A549 (cell line): ENCODE measurements around the gene ZNF672. TPM values are rescaled to one million over a fixed set of nuclear protein-coding genes. Genes with fewer than 3 reads are reported as not detected.

Experiments used
- ATAC-seq, 2 experiments: fragments of 200-7000 bp in 1 of 2; fragments of >200 bp in 1 of 2; cut with Nextera tagmentation in 1 of 2; cut with Tn5 transposase in 1 of 2; 3 replicates each; pipeline versions ENCODE4 v1.8.0 to v1.9.1; 2018 to 2020; ENCODE audit warnings: mild to moderate bottlenecking in 1 of 2, moderate library complexity in 1 of 2
- CTCF ChIA-PET: fragments of 300-600 bp; sonication (Branson Sonifier 250); formaldehyde crosslinking; extraction: SDS; loops from one replicate; lab custom pipeline; 2021; ENCODE audit warnings: antibody characterized with exemption, inconsistent platforms; lab: Yijun Ruan, JAX
- POLR2A ChIA-PET: fragments of 350-600 bp; formaldehyde crosslinking; extraction: SDS; loops from one replicate; lab custom pipeline; 2021; ENCODE audit warnings: antibody characterized with exemption, inconsistent platforms; lab: Yijun Ruan, JAX
- DNase-seq, 2 experiments: peaks; one replicate each; pipeline versions ENCODE4 v3.0.0 to v3.0.0-alpha.2; 2011 to 2016; ENCODE audit warnings: low read depth in 1 of 2, low spot score in 1 of 2
- FAIRE-seq: peaks from 2 replicates; lab custom pipeline; 2011; peaks lifted over from hg19 to GRCh38; lab: Jason Lieb, UNC
- H3K27ac ChIP-seq, 2 experiments: fragments of >200 bp; sonication (Bioruptor Twin); formaldehyde crosslinking; 3 replicates each; pipeline ENCODE4 v1.5.1; 2016 to 2017
- H3K4me1 ChIP-seq: fragments of >200 bp; sonication (Bioruptor Twin); formaldehyde crosslinking; 3 replicates; pipeline ENCODE4 v1.6.1; 2016
- H3K4me2 ChIP-seq: fragments of >200 bp; sonication (Bioruptor Twin); formaldehyde crosslinking; 3 replicates; pipeline ENCODE4 v1.6.1; 2016
- H3K4me3 ChIP-seq: fragments of >200 bp; sonication (Bioruptor Twin); formaldehyde crosslinking; 3 replicates; pipeline ENCODE4 v1.5.1; 2016
- H3K9me3 ChIP-seq: fragments of >200 bp; sonication (Bioruptor Twin); formaldehyde crosslinking; 3 replicates; pipeline ENCODE4 v1.6.1; 2016
- BHLHE40 ChIP-seq: IDR thresholded peaks from 2 replicates; pipeline ENCODE4 v1.6.1; 2012; ENCODE audit warnings: low read depth, low read length, inconsistent platforms
- CBX8 ChIP-seq: fragments of 200-600 bp; sonication (generic); IDR thresholded peaks from 2 replicates; pipeline ENCODE4 v1.6.1; 2016
- CHD4 ChIP-seq: fragments of 200-600 bp; sonication (generic); IDR thresholded peaks from 2 replicates; pipeline ENCODE4 v1.6.1; 2016; ENCODE audit warnings: antibody characterized with exemption, mild to moderate bottlenecking, borderline replicate concordance
- EHMT2 ChIP-seq: fragments of 200-600 bp; sonication (generic); IDR thresholded peaks from 2 replicates; pipeline ENCODE4 v1.6.1; 2016; ENCODE audit warnings: antibody characterized with exemption, low read depth, mild to moderate bottlenecking, moderate library complexity
- HDAC2 ChIP-seq: fragments of 200-600 bp; sonication (generic); IDR thresholded peaks from 2 replicates; pipeline ENCODE4 v1.6.1; 2016
- HES2 ChIP-seq: fragments of >200 bp; sonication (Bioruptor Twin); formaldehyde crosslinking; IDR thresholded peaks from 2 replicates; pipeline ENCODE4 v1.6.1; 2016
- HEYL ChIP-seq: fragments of 250-450 bp; sonication (Bioruptor Pico); IDR thresholded peaks from 2 replicates; pipeline ENCODE4 v1.8.0; 2021; ENCODE audit warnings: mild to moderate bottlenecking, moderate library complexity
- HMGXB4 ChIP-seq: fragments of 250-450 bp; sonication (Bioruptor Pico); IDR thresholded peaks from 2 replicates; pipeline ENCODE4 v1.5.0; 2021; ENCODE audit warnings: mild to moderate bottlenecking, moderate library complexity, borderline replicate concordance
- HOXA7 ChIP-seq: fragments of 250-450 bp; sonication (Bioruptor Pico); IDR thresholded peaks from 2 replicates; pipeline ENCODE4 v1.5.0; 2020; ENCODE audit warnings: mild to moderate bottlenecking, moderate library complexity
- HOXB5 ChIP-seq: fragments of 250-450 bp; sonication (Bioruptor Pico); IDR thresholded peaks from 2 replicates; pipeline ENCODE4 v1.5.0; 2020; ENCODE audit warnings: mild to moderate bottlenecking, moderate library complexity
- KDM1A ChIP-seq: fragments of 200-600 bp; sonication (generic); IDR thresholded peaks from 2 replicates; pipeline ENCODE4 v1.6.1; 2016; ENCODE audit warnings: low read depth, mild to moderate bottlenecking
- RARB ChIP-seq: fragments of 250-450 bp; sonication (Bioruptor Pico); IDR thresholded peaks from 2 replicates; pipeline ENCODE4 v1.8.0; 2021; ENCODE audit warnings: mild to moderate bottlenecking, moderate library complexity
- RCOR1 ChIP-seq: fragments of 150-350 bp; IDR thresholded peaks from 2 replicates; pipeline ENCODE4 v1.6.1; 2014; ENCODE audit warnings: antibody characterized with exemption, low read length, low read depth
- RFX5 ChIP-seq: fragments of 450-650 bp; IDR thresholded peaks from 2 replicates; pipeline ENCODE4 v1.7.1; 2014; ENCODE audit warnings: antibody characterized with exemption, mild to moderate bottlenecking, moderate library complexity
- RNF2 ChIP-seq: fragments of 200-600 bp; sonication (generic); IDR thresholded peaks from 2 replicates; pipeline ENCODE4 v1.6.1; 2016; ENCODE audit warnings: low read depth, mild to moderate bottlenecking, antibody characterized with exemption, moderate library complexity, borderline replicate concordance
- ZSCAN20 ChIP-seq: fragments of 250-450 bp; sonication (Bioruptor Pico); IDR thresholded peaks from 2 replicates; pipeline ENCODE4 v1.8.0; 2022; ENCODE audit warnings: mild to moderate bottlenecking, moderate library complexity
- WGBS: methylation state at CpG from one replicate; pipeline ENCODE4 v1.1.6; 2017; ENCODE audit errors: missing lambda C conversion rate; 5-methylcytosine and 5-hydroxymethylcytosine counted together
- polyA plus RNA-seq, 4 experiments: library from polyadenylated mRNA; depleted of rRNA in 3 of 4; stranded (reverse); fragments of >200 nt; fragmentation: RNase III in 1 of 4; extraction: RNeasy Plus Mini Kit Qiagen cat#74134 plus additional on column Dnase treatment in 1 of 4; gene quantifications; 2 replicates in 3 of 4; 3 replicates in 1 of 4; pipeline ENCODE4 v1.2.3, GENCODE V29; 2011 to 2017
- TF ChIP-seq, protein P1 (sequence below): fragments of 150-350 bp; IDR thresholded peaks from 2 replicates; pipeline ENCODE4 v1.6.1; 2014; ENCODE audit warnings: low read depth, mild to moderate bottlenecking, low read length
- TF ChIP-seq, protein P2 (sequence below): IDR thresholded peaks from 2 replicates; pipeline ENCODE4 v1.6.1; 2012
- TF ChIP-seq, protein P3 (sequence below): fragments of 200-600 bp; sonication (generic); IDR thresholded peaks from 2 replicates; pipeline ENCODE4 v1.6.1; 2016; ENCODE audit warnings: antibody characterized with exemption, mild to moderate bottlenecking, moderate library complexity
- TF ChIP-seq, protein P4 (sequence below): IDR thresholded peaks from 2 replicates; pipeline ENCODE4 v1.6.1; 2012

The ZNF672 gene
- polyA plus RNA-seq, 2 of the 4 experiments (the other 2 are of a cell fraction), result 18.9 to 20.6 TPM

DNA sequence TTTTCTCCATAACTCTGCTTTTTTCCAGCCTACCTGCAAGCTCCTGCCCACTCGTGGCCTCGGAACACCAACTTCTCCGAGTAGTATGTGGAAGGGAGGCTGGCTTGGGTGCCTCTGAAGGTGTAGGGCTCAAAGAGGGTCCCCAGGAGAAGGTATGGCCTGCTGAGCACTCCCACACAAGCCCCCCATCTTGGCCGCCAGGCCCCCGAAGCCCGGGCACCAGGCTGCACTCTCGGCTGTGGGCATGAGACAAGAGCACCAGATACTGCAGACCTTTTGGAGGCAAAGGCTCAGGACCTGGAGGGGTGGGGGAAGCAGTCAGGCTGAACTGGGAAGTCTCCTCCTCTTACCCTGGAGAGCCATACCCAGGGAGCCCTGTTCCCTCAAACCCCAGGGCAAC is 19.2 kb downstream of the ZNF672 start:
- POLR2A ChIA-PET, result no interaction called here
- WGBS, result 89% methylated on average over 3 of the region's 7 CpGs
- ATAC-seq (no peak), FAIRE-seq (no peak), DNase-seq (no peak)
- CTCF ChIA-PET, result interaction anchor here (3.9 kb wide), 1 partner anchor 15 kb away, joined by 16 read pairs; no protein-coding TSS in a partner anchor
- Histone ChIP-seq H3K9me3 (no peaks in the 10 kb centered on the region), H3K4me1 (peaks cover 15% of the 10 kb centered on the region; the same call in 2 of the 3 replicates), H3K4me2 (peak overlapping the region; percentile 99), H3K27ac (peak overlapping the region; percentile 96 to 99), H3K4me3 (peak overlapping the region; percentile 77)
- TF ChIP-seq, protein P1, sequence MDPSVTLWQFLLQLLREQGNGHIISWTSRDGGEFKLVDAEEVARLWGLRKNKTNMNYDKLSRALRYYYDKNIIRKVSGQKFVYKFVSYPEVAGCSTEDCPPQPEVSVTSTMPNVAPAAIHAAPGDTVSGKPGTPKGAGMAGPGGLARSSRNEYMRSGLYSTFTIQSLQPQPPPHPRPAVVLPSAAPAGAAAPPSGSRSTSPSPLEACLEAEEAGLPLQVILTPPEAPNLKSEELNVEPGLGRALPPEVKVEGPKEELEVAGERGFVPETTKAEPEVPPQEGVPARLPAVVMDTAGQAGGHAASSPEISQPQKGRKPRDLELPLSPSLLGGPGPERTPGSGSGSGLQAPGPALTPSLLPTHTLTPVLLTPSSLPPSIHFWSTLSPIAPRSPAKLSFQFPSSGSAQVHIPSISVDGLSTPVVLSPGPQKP, result no peak
- TF ChIP-seq, protein P2, sequence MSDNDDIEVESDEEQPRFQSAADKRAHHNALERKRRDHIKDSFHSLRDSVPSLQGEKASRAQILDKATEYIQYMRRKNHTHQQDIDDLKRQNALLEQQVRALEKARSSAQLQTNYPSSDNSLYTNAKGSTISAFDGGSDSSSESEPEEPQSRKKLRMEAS, result no peak
- no peak for TF ChIP-seq RCOR1
- TF ChIP-seq CBX8, result no peak
- TF ChIP-seq, protein P3, sequence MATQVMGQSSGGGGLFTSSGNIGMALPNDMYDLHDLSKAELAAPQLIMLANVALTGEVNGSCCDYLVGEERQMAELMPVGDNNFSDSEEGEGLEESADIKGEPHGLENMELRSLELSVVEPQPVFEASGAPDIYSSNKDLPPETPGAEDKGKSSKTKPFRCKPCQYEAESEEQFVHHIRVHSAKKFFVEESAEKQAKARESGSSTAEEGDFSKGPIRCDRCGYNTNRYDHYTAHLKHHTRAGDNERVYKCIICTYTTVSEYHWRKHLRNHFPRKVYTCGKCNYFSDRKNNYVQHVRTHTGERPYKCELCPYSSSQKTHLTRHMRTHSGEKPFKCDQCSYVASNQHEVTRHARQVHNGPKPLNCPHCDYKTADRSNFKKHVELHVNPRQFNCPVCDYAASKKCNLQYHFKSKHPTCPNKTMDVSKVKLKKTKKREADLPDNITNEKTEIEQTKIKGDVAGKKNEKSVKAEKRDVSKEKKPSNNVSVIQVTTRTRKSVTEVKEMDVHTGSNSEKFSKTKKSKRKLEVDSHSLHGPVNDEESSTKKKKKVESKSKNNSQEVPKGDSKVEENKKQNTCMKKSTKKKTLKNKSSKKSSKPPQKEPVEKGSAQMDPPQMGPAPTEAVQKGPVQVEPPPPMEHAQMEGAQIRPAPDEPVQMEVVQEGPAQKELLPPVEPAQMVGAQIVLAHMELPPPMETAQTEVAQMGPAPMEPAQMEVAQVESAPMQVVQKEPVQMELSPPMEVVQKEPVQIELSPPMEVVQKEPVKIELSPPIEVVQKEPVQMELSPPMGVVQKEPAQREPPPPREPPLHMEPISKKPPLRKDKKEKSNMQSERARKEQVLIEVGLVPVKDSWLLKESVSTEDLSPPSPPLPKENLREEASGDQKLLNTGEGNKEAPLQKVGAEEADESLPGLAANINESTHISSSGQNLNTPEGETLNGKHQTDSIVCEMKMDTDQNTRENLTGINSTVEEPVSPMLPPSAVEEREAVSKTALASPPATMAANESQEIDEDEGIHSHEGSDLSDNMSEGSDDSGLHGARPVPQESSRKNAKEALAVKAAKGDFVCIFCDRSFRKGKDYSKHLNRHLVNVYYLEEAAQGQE, result no peak
- no peak for TF ChIP-seq RNF2
- TF ChIP-seq BHLHE40, result no peak
- TF ChIP-seq RFX5, result no peak
- TF ChIP-seq, protein P4, sequence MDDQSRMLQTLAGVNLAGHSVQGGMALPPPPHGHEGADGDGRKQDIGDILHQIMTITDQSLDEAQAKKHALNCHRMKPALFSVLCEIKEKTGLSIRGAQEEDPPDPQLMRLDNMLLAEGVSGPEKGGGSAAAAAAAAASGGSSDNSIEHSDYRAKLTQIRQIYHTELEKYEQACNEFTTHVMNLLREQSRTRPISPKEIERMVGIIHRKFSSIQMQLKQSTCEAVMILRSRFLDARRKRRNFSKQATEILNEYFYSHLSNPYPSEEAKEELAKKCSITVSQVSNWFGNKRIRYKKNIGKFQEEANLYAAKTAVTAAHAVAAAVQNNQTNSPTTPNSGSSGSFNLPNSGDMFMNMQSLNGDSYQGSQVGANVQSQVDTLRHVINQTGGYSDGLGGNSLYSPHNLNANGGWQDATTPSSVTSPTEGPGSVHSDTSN, result no peak
- TF ChIP-seq HOXA7 (CRISPR knock-in tag), result no peak
- no peak for TF ChIP-seq KDM1A
- TF ChIP-seq HDAC2, result no peak
- TF ChIP-seq ZSCAN20 (CRISPR knock-in tag), result no peak
- no peak for TF ChIP-seq CHD4
- TF ChIP-seq RARB, result no peak
- no peak for TF ChIP-seq HEYL (CRISPR knock-in tag)
- no peak for TF ChIP-seq EHMT2
- TF ChIP-seq HOXB5, result no peak
- no peak for TF ChIP-seq HES2
- no peak for TF ChIP-seq HMGXB4 (CRISPR knock-in tag)
